B cell (primary cell): ENCODE measurements around the gene TNP2. TPM values are rescaled to one million over a fixed set of nuclear protein-coding genes. Genes with fewer than 3 reads are reported as not detected.

ENCODE experiments used
- ATAC-seq: fragments of 200-7000 bp; cut with Tn5 transposase; one replicate; pipeline ENCODE4 v1.10.0; 2021; ENCODE audit warnings: low read depth, mild to moderate bottlenecking, moderate number of reproducible peaks, moderate library complexity
- CTCF ChIA-PET: fragments of 350-600 bp; sonication (Branson Sonifier 250); formaldehyde crosslinking; loops from one replicate; lab custom pipeline; 2021; ENCODE audit warnings: antibody characterized with exemption, inconsistent platforms; lab: Charles Lee
- POLR2A ChIA-PET: fragments of 350-600 bp; sonication (Branson Sonifier 250); formaldehyde crosslinking; loops from one replicate; lab custom pipeline; 2021; ENCODE audit warnings: antibody characterized with exemption; lab: Charles Lee
- DNase-seq: peaks from one replicate; pipeline ENCODE4 v3.0.0; 2013
- H2AFZ ChIP-seq: 2 replicates; pipeline ENCODE4 v1.6.1; 2012; ENCODE audit warnings: mild to moderate bottlenecking, low read depth, low read length; ENCODE audit not compliant: insufficient read depth, poor library complexity, severe bottlenecking
- H3K27ac ChIP-seq, 2 donors: 1 replicate in 1 of 2; 2 replicates in 1 of 2; pipeline ENCODE4 v1.5.1; 2012 to 2013; ENCODE audit warnings: low read length in 2 of 2, mild to moderate bottlenecking in 2 of 2, moderate library complexity in 1 of 2
- H3K27me3 ChIP-seq, 4 experiments: fragments of 200-600 bp in 1 of 4; sonication (generic) in 1 of 4; replicated peaks in 1 of 4; 1 replicate in 2 of 4; 2 replicates in 2 of 4; pipeline versions ENCODE4 v1.6.1 to v1.7.0; 2013 to 2016; ENCODE audit warnings: low read length in 3 of 4, mild to moderate bottlenecking in 2 of 4, mixed read lengths in 1 of 4, moderate library complexity in 1 of 4; ENCODE audit not compliant: insufficient read depth in 4 of 4, control insufficient read depth in 3 of 4; ENCODE audit errors: control extremely low read depth in 1 of 4
- H3K36me3 ChIP-seq, 2 experiments: replicated peaks in 1 of 2; 1 replicate in 1 of 2; 2 replicates in 1 of 2; pipeline versions ENCODE4 v1.6.1 to v1.7.1; 2013; ENCODE audit warnings: low read length in 1 of 2; ENCODE audit not compliant: insufficient read depth in 2 of 2, control insufficient read depth in 1 of 2; ENCODE audit errors: control extremely low read depth in 1 of 2, extremely low read depth in 1 of 2
- H3K4me1 ChIP-seq, 2 donors: fragments of 200-600 bp in 1 of 2; sonication (generic) in 1 of 2; 1 replicate in 1 of 2; 2 replicates in 1 of 2; pipeline versions ENCODE4 v1.5.1 to v1.6.1; 2013 to 2017; ENCODE audit warnings: low read length in 2 of 2; ENCODE audit not compliant: control insufficient read depth in 2 of 2, insufficient read depth in 2 of 2
- H3K4me2 ChIP-seq: replicated peaks from 2 replicates; pipeline ENCODE3; 2012; ENCODE audit warnings: mild to moderate bottlenecking, low read depth, low read length; ENCODE audit not compliant: poor library complexity, severe bottlenecking
- H3K4me3 ChIP-seq, 5 experiments: fragments of 200-600 bp in 1 of 5; sonication (generic) in 1 of 5; 1 replicate in 3 of 5; 2 replicates in 2 of 5; pipeline versions ENCODE4 v1.5.1 to v1.7.0; 2011 to 2016; ENCODE audit warnings: low read length in 4 of 5, mild to moderate bottlenecking in 4 of 5, low read depth in 2 of 5, control low read depth in 1 of 5, moderate library complexity in 1 of 5; ENCODE audit not compliant: insufficient read depth in 1 of 5; ENCODE audit errors: control extremely low read depth in 1 of 5, extremely low read depth in 1 of 5
- H3K79me2 ChIP-seq: fragments of 200-600 bp; sonication (generic); one replicate; pipeline ENCODE4 v1.6.0; 2016; ENCODE audit warnings: low read length; ENCODE audit not compliant: control insufficient read depth, insufficient read depth
- H3K9ac ChIP-seq: fragments of 200-600 bp; sonication (generic); 2 replicates; pipeline ENCODE4 v1.6.1; 2017; ENCODE audit warnings: mild to moderate bottlenecking, low read length, moderate library complexity
- H3K9me3 ChIP-seq, 3 donors: one replicate each; pipeline versions ENCODE4 v1.6.1 to v1.7.1; 2013; ENCODE audit warnings: low read length in 2 of 3; ENCODE audit not compliant: control insufficient read depth in 2 of 3, insufficient read depth in 1 of 3; ENCODE audit errors: control extremely low read depth in 1 of 3
- H4K20me1 ChIP-seq: 2 replicates; pipeline ENCODE4 v1.6.0; 2012; ENCODE audit warnings: mild to moderate bottlenecking, low read length; ENCODE audit not compliant: insufficient read depth, control insufficient read depth, poor library complexity, severe bottlenecking
- H3K27ac Mint-ChIP-seq: one replicate; pipeline ENCODE4 v1.8.0; 2021; ENCODE audit warnings: mixed read lengths
- H3K27me3 Mint-ChIP-seq: one replicate; pipeline ENCODE4 v1.8.0; 2021; ENCODE audit warnings: mixed read lengths
- H3K4me1 Mint-ChIP-seq: one replicate; pipeline ENCODE4 v1.8.0; 2021; ENCODE audit warnings: mixed read lengths
- H3K4me3 Mint-ChIP-seq: one replicate; pipeline ENCODE4 v1.8.0; 2021; ENCODE audit warnings: mixed read lengths
- H3K9me3 Mint-ChIP-seq: one replicate; pipeline ENCODE4 v1.8.0; 2022; ENCODE audit warnings: mixed read lengths; ENCODE audit not compliant: insufficient read depth
- EZH2 ChIP-seq: IDR thresholded peaks from 2 replicates; pipeline ENCODE4 v1.6.1; 2012; ENCODE audit warnings: borderline replicate concordance, low read depth, mild to moderate bottlenecking, moderate library complexity, low read length; ENCODE audit not compliant: insufficient read depth, poor library complexity, severe bottlenecking
- WGBS: methylation state at CpG from one replicate; pipeline ENCODE4 v1.1.5; 2013; ENCODE audit warnings: missing lambda C conversion rate; ENCODE audit not compliant: insufficient coverage; 5-methylcytosine and 5-hydroxymethylcytosine counted together
- intact Hi-C: fragments of 100-400 bp; cut with micrococcal nuclease; formaldehyde crosslinking; loops from one replicate; pipeline ENCODE4 v1.10.0; 2022
- polyA plus RNA-seq: library from polyadenylated mRNA; depleted of rRNA; stranded (reverse); fragments of >200 nt; gene quantifications from 2 replicates; pipeline ENCODE4 v1.2.3, GENCODE V29; 2012
- total RNA-seq, 2 donors: library from RNA; stranded (reverse); fragments of 120-200 nt in 1 of 2; gene quantifications; 1 replicate in 1 of 2; 2 replicates in 1 of 2; pipeline versions ENCODE4 v1.2.3 to v1.2.4, GENCODE V29; 2013 to 2022
- TF ChIP-seq, protein P1 (sequence below): fragments of 200-600 bp; IDR thresholded peaks from one replicate; pipeline ENCODE4 v1.8.0; 2022; ENCODE audit warnings: antibody characterized with exemption, mild to moderate bottlenecking

Gene TNP2
- total and polyA plus RNA-seq, 2 donors (not counting 1 experiment from before 2014, with no cell fraction given), result not detected

DNA sequence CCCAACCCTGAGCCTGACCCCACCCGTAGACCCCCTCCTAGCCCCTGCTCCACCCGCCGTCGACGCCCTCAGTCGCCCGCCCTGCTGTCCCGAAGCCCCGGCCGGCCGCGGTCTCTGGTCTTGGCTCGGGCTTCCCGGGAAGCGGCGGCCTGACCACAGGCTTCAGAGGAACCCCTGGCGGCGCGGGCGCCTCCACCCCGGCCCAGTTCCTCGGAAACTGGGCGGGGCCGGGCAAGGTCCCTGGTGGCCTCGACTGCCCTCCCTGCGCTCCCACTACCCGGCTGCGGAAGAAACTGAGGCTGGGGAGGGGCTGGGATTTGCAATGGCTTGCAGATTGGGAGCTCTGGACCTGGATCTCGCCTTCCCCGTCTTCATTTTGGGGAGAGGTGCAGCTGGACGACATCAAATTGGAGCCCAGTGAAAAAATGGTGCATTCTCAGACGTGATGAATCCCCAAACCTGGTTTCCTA, 12.4 kb downstream of the TNP2 start:
- Histone ChIP-seq H3K79me2 (peaks cover 20% of the 10 kb centered on the region), H3K27ac (peak overlapping the region; percentile 86 to 90), H4K20me1 (peaks cover 39% of the 10 kb centered on the region), H3K4me3 (peak overlapping the region; percentile 65 to 90 (median 72)), H3K27me3 (no peaks in the 10 kb centered on the region), H3K9me3 (no peaks in the 10 kb centered on the region), H3K9ac (peak overlapping the region; percentile 91), H2AFZ (peak overlapping the region; percentile 97), H3K4me1 (peaks cover 50 to 61% of the 10 kb centered on the region in 2 donors), H3K36me3 (peaks cover 2 to 15% of the 10 kb centered on the region in 2 experiments), H3K4me2 (peak overlapping the region; percentile 98)
- Mint-ChIP-seq H3K9me3 (no peaks in the 10 kb centered on the region), H3K4me3 (peak overlapping the region; percentile 99), H3K27me3 (no peaks in the 10 kb centered on the region), H3K4me1 (peaks cover 53% of the 10 kb centered on the region), H3K27ac (peak overlapping the region; percentile 99)
- intact Hi-C loops, result loop anchor here (1.0 to 10.0 kb wide), 10 partner anchors 31 to 658 kb away; partner anchors contain the start of genes GSPT1 and NUBP1
- CTCF ChIA-PET, result interaction anchor here (0.6 to 10.3 kb wide), 39 partner anchors 10 to 302 kb away, joined by 3 to 223 read pairs (median 5); partner anchors contain the start of genes PRM3 and TNP2
- WGBS, result under 1% methylated on average over 32 of the region's 32 CpGs
- no peak for TF ChIP-seq EZH2
- TF ChIP-seq, protein P1, sequence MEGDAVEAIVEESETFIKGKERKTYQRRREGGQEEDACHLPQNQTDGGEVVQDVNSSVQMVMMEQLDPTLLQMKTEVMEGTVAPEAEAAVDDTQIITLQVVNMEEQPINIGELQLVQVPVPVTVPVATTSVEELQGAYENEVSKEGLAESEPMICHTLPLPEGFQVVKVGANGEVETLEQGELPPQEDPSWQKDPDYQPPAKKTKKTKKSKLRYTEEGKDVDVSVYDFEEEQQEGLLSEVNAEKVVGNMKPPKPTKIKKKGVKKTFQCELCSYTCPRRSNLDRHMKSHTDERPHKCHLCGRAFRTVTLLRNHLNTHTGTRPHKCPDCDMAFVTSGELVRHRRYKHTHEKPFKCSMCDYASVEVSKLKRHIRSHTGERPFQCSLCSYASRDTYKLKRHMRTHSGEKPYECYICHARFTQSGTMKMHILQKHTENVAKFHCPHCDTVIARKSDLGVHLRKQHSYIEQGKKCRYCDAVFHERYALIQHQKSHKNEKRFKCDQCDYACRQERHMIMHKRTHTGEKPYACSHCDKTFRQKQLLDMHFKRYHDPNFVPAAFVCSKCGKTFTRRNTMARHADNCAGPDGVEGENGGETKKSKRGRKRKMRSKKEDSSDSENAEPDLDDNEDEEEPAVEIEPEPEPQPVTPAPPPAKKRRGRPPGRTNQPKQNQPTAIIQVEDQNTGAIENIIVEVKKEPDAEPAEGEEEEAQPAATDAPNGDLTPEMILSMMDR, result no peak
- DNase-seq (no peak), ATAC-seq (no peak)
- POLR2A ChIA-PET, result interaction anchor here (0.5 to 5.8 kb wide), 22 partner anchors 17 to 558 kb away, joined by 3 to 89 read pairs (median 5); partner anchors contain the start of gene PRM3
